K562 (cell line): ENCODE results near the gene DHTKD1. TPM values are rescaled to one million over a fixed set of nuclear protein-coding genes. Genes with fewer than 3 reads are reported as not detected.

ENCODE experiments used
- E2F4 ChIP-seq: sonication (generic); formaldehyde crosslinking; IDR thresholded peaks from 2 replicates; pipeline ENCODE4 v1.8.0; 2022; ENCODE audit warnings: mild to moderate bottlenecking, low read depth, missing genetic modification reagents
- ETV5 ChIP-seq: sonication (generic); formaldehyde crosslinking; IDR thresholded peaks from 2 replicates; pipeline ENCODE4 v1.4.0; 2020; ENCODE audit warnings: low read depth, mild to moderate bottlenecking, missing genetic modification reagents
- GTF2E2 ChIP-seq: fragments of 200-800 bp; sonication (Bioruptor generic); IDR thresholded peaks from 2 replicates; pipeline ENCODE4 v1.6.1; 2016; ENCODE audit warnings: missing genetic modification characterization, missing compliant biosample characterization
- ILF3 ChIP-seq: fragments of 450-650 bp; IDR thresholded peaks from 2 replicates; pipeline ENCODE4 v1.6.1; 2018; ENCODE audit warnings: antibody characterized with exemption, mild to moderate bottlenecking, moderate library complexity, borderline replicate concordance
- PREB ChIP-seq: sonication (generic); formaldehyde crosslinking; IDR thresholded peaks from 2 replicates; pipeline ENCODE4 v1.8.1; 2023; ENCODE audit warnings: mild to moderate bottlenecking, missing genetic modification reagents
- SNIP1 ChIP-seq: fragments of 450-650 bp; IDR thresholded peaks from 2 replicates; pipeline ENCODE4 v1.7.1; 2017; ENCODE audit warnings: low read depth, mild to moderate bottlenecking
- SREBF2 ChIP-seq: sonication (generic); formaldehyde crosslinking; IDR thresholded peaks from 2 replicates; pipeline ENCODE4 v1.4.0; 2020; ENCODE audit warnings: mild to moderate bottlenecking, missing genetic modification reagents
- ZBTB40 ChIP-seq, 2 experiments: fragments of 450-650 bp in 1 of 2; sonication (generic) in 1 of 2; formaldehyde crosslinking in 1 of 2; IDR thresholded peaks; 2 replicates each; pipeline versions ENCODE4 v1.7.1 to v1.9.0; 2016 to 2022; ENCODE audit warnings: inconsistent platforms in 1 of 2, mild to moderate bottlenecking in 1 of 2, missing genetic modification reagents in 1 of 2
- ZFP1 ChIP-seq: fragments of 450-650 bp; formaldehyde crosslinking; IDR thresholded peaks from 2 replicates; pipeline ENCODE4 v1.4.0; 2020; ENCODE audit warnings: mild to moderate bottlenecking, mixed read lengths
- ZSCAN32 ChIP-seq: fragments of 450-650 bp; formaldehyde crosslinking; IDR thresholded peaks from 2 replicates; pipeline ENCODE4 v1.4.0; 2020; ENCODE audit warnings: mild to moderate bottlenecking, moderate library complexity
- polyA plus RNA-seq, 8 experiments: library from polyadenylated mRNA; depleted of rRNA in 4 of 8; stranded (reverse) in 5 of 8; unstranded in 3 of 8; fragments of >200 nt; fragmentation: Nextera tagmentation in 2 of 8; fragmentation: Illumina TruSeq in 1 of 8; extraction: Ambion mirVana in 2 of 8; extraction: Trizol in 1 of 8; gene quantifications; 2 replicates each; pipeline versions ENCODE4 v1.2.1 to v1.2.3, GENCODE V29; 2011 to 2014; ENCODE audit warnings: inconsistent platforms in 1 of 8, missing spikeins in 1 of 8
- total RNA-seq, 7 experiments: library from RNA; depleted of rRNA in 6 of 7; stranded (reverse); fragments of >200 nt in 6 of 7; fragmentation: Illumina TruSeq in 2 of 7; extraction: Trizol in 2 of 7; gene quantifications; 2 replicates each; pipeline versions ENCODE4 v1.2.1 to v1.2.3, GENCODE V29; 2011 to 2021; ENCODE audit warnings: low replicate concordance in 1 of 7
- TF ChIP-seq, protein P1 (sequence below), 2 experiments: fragments of 250-450 bp in 1 of 2; fragments of 450-650 bp in 1 of 2; sonication (Bioruptor Pico) in 1 of 2; IDR thresholded peaks; 2 replicates each; pipeline versions ENCODE4 v1.6.1 to v1.8.0; 2016 to 2021; ENCODE audit warnings: mild to moderate bottlenecking in 2 of 2, moderate library complexity in 2 of 2, missing compliant biosample characterization in 1 of 2, missing genetic modification characterization in 1 of 2
- TF ChIP-seq, protein P2 (sequence below): sonication (generic); formaldehyde crosslinking; IDR thresholded peaks from 2 replicates; pipeline ENCODE4 v1.8.0; 2022; ENCODE audit warnings: missing genetic modification reagents, mild to moderate bottlenecking, borderline replicate concordance

Gene DHTKD1
- total and polyA plus RNA-seq, 9 of the 15 experiments (the other 6 are each of a cell fraction or from before 2014, with no cell fraction given): 3.1 to 19.7 (median 6.8) TPM

DNA sequence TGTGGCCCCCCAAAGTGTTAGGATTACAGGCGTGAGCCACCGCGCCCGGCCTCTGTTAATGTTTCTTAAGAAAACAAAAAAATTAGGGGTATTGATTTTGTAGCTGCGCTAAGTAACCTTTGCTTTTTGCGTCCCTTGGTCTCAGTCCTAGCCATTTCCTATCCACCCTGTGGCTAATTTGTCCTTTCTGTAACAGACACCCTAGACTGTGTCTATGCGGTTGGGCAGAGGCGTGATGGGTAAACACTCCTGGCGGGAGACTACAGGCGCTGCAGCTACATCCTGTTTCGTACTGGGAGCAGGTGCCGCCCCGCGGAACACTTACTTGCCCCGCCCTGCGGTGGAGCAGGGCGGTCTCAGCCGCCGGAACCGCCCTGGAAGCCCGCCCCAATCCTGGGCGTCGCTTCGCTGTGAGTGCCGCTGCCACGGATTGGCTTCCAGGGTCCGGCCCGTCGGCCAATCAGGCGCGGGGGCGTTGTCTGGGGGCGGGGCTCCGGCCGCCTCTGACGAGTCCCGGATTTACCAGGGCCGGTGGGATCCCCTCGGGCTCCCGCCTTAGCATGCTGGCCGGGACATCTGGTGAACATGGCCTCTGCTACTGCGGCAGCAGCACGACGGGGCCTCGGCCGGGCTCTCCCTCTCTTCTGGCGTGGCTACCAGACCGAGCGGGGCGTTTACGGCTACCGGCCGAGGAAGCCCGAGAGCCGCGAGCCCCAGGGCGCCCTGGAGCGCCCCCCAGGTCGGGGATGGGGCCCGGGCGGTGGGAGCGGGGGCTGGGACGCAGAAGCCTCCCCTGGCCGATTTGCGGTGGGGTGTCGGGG, at the start of gene DHTKD1 (continued):
- no peak for TF ChIP-seq E2F4 (CRISPR knock-in tag)
- TF ChIP-seq, protein P1, sequence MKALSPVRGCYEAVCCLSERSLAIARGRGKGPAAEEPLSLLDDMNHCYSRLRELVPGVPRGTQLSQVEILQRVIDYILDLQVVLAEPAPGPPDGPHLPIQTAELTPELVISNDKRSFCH (CRISPR knock-in tag; IDR thresholded peaks at IDR 0.05): no peak
- TF ChIP-seq, protein P1 (tag; IDR thresholded peaks at IDR 0.05): peak; percentile 37; the same call in 1 of the 2 replicates
- TF ChIP-seq ZSCAN32 (CRISPR knock-in tag): no peak
- TF ChIP-seq PREB (CRISPR knock-in tag): no peak
- TF ChIP-seq SREBF2 (CRISPR knock-in tag): no peak
- TF ChIP-seq ZFP1 (CRISPR knock-in tag): no peak
- TF ChIP-seq GTF2E2: no peak
- TF ChIP-seq ETV5 (CRISPR knock-in tag): peak; percentile 90; the same call in 1 of the 2 replicates
- no peak for TF ChIP-seq SNIP1
- no peak for TF ChIP-seq ILF3
- TF ChIP-seq, protein P2, sequence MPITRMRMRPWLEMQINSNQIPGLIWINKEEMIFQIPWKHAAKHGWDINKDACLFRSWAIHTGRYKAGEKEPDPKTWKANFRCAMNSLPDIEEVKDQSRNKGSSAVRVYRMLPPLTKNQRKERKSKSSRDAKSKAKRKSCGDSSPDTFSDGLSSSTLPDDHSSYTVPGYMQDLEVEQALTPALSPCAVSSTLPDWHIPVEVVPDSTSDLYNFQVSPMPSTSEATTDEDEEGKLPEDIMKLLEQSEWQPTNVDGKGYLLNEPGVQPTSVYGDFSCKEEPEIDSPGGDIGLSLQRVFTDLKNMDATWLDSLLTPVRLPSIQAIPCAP (CRISPR knock-in tag): no peak
- TF ChIP-seq ZBTB40 (IDR thresholded peaks at IDR 0.05): peak; percentile 59; the same call in 1 of the 2 replicates
- TF ChIP-seq ZBTB40 (CRISPR knock-in tag; IDR thresholded peaks at IDR 0.05): no peak
